AG04449 (cell line): ENCODE data around the gene AFMID.

Source experiments
- CTCF ChIA-PET: fragments of 350-600 bp; formaldehyde crosslinking; extraction: SDS; loops from one replicate; lab custom pipeline; 2021; ENCODE audit warnings: antibody characterized with exemption; lab: Yijun Ruan, JAX
- POLR2A ChIA-PET: fragments of 400-600, 350-600 bp; formaldehyde crosslinking; extraction: SDS; loops from one replicate; lab custom pipeline; 2020; ENCODE audit warnings: antibody characterized with exemption, inconsistent platforms; lab: Yijun Ruan, JAX
- DNase-seq: peaks from one replicate; pipeline ENCODE4 v3.0.0-alpha.2; 2010; ENCODE audit warnings: low read depth, low spot score
- H3K4me3 ChIP-seq: 2 replicates; pipeline ENCODE4 v1.5.1; 2011; ENCODE audit warnings: low read depth, mild to moderate bottlenecking, control low read depth, low read length
- TF ChIP-seq, protein P1 (sequence below): IDR thresholded peaks from one replicate; pipeline ENCODE4 v1.5.1; 2011; ENCODE audit warnings: mild to moderate bottlenecking, moderate library complexity, low read length, control low read depth, inconsistent platforms; ENCODE audit not compliant: insufficient read depth; ENCODE audit errors: missing control alignments

Gene AFMID

DNA sequence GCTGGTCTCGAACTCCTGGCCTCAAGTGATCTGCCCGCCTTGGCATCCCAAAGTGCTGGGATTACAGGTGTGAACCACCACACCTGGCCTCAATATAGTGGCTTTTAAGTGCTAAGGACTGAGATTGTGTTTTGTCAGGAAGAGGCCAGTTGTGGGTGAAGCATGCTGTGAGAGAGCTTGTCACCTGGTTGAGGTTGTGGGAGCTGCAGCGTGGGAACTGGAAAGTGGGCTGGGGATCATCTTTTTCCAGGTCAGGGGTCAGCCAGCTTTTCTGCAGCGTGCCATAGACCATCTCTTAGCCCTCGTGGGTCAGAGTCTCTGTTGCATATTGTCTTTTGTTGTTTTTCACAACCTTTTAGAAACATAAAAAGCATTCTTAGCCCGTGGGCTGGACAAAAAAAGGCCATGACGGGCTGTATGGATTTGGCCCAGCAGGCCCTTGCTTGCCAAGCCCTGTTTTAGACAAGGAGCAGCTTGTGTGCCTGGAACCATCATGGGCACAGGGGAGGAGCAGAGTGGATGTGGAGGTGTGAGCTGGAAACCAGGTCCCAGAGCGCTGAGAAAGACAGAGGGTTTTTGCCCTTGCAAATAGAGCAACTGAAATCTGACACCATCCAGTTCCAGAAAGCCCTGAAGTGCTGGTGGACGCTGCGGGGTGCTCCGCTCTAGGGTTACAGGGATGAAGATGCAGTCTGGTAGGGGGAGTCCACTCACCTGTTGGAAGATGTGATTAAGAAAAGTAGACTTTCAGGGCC lies 32.4 kb downstream of the AFMID start:
- POLR2A ChIA-PET: no interaction called here
- TF ChIP-seq, protein P1, sequence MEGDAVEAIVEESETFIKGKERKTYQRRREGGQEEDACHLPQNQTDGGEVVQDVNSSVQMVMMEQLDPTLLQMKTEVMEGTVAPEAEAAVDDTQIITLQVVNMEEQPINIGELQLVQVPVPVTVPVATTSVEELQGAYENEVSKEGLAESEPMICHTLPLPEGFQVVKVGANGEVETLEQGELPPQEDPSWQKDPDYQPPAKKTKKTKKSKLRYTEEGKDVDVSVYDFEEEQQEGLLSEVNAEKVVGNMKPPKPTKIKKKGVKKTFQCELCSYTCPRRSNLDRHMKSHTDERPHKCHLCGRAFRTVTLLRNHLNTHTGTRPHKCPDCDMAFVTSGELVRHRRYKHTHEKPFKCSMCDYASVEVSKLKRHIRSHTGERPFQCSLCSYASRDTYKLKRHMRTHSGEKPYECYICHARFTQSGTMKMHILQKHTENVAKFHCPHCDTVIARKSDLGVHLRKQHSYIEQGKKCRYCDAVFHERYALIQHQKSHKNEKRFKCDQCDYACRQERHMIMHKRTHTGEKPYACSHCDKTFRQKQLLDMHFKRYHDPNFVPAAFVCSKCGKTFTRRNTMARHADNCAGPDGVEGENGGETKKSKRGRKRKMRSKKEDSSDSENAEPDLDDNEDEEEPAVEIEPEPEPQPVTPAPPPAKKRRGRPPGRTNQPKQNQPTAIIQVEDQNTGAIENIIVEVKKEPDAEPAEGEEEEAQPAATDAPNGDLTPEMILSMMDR: no peak
- CTCF ChIA-PET: interaction anchor here (2.0 kb wide), 1 partner anchor 31 kb away, joined by 10 read pairs; no protein-coding TSS in a partner anchor
- no peak for DNase-seq
- no peak overlapping the region for H3K4me3 ChIP-seq

DNA sequence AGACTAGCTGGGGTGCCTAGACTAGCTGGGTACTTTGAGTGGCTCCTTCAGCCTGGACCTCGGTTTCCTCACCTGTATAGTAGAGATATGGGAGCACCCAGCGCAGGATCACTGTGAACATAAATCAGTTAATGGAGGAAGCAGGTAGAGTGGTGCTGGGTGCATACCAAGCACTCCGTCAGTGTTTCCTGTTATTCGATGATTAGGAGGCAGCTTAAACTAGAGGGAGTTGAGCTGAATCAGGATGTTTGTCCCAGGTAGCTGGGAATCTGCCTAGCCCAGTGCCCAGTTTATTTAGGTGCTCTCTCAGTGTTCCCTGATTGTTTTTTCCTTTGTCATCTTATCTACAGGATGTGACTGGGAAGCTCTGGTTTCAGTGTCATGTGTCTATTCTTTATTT lies 35.9 kb downstream of the AFMID start:
- POLR2A ChIA-PET: no interaction called here

DNA sequence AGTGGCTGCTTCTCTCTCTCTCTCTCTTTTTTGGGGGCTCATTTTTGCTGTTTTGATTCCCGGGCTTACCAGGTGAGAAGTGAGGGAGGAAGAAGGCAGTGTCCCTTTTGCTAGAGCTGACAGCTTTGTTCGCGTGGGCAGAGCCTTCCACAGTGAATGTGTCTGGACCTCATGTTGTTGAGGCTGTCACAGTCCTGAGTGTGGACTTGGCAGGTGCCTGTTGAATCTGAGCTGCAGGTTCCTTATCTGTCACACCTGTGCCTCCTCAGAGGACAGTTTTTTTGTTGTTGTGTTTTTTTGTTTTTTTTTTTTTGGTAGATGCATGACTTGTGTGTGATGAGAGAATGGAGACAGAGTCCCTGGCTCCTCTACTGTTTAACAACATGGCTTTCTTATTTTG lies 36.6 kb downstream of the AFMID start:
- TF ChIP-seq, protein P1: no peak
- ChIA-PET CTCF (interaction anchor here (8.2 kb wide), 1 partner anchor 27 kb away, joined by 55 read pairs; no protein-coding TSS in a partner anchor), POLR2A (no interaction called here)

More for the DNA sequence above, 35.9 kb downstream of the AFMID start:
- CTCF ChIA-PET: interaction anchor here (8.2 kb wide), 1 partner anchor 28 kb away, joined by 55 read pairs; no protein-coding TSS in a partner anchor
- no peak overlapping the region for H3K4me3 ChIP-seq
- no peak for DNase-seq
- TF ChIP-seq, protein P1: no peak

DNA sequence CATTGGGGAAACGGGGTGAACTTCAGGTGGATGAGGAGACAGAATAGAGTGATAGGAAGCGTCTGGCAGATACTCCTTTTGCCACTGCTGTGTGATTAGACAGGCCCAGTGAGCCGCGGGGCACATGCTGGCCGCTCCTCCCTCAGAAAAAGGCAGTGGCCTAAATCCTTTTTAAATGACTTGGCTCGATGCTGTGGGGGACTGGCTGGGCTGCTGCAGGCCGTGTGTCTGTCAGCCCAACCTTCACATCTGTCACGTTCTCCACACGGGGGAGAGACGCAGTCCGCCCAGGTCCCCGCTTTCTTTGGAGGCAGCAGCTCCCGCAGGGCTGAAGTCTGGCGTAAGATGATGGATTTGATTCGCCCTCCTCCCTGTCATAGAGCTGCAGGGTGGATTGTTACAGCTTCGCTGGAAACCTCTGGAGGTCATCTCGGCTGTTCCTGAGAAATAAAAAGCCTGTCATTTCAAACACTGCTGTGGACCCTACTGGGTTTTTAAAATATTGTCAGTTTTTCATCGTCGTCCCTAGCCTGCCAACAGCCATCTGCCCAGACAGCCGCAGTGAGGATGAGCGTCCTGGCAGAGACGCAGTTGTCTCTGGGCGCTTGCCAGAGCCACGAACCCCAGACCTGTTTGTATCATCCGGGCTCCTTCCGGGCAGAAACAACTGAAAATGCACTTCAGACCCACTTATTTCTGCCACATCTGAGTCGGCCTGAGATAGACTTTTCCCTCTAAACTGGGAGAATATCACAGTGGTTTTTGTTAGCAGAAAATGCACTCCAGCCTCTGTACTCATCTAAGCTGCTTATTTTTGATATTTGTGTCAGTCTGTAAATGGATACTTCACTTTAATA lies 37.3 kb downstream of the AFMID start:
- no peak overlapping the region for H3K4me3 ChIP-seq
- CTCF ChIA-PET: interaction anchor here (8.2 kb wide), 1 partner anchor 27 kb away, joined by 55 read pairs; no protein-coding TSS in a partner anchor
- no peak for DNase-seq
- POLR2A ChIA-PET: no interaction called here
- TF ChIP-seq, protein P1: no peak

More for the DNA sequence above, 36.6 kb downstream of the AFMID start:
- no peak for DNase-seq
- no peak overlapping the region for H3K4me3 ChIP-seq

DNA sequence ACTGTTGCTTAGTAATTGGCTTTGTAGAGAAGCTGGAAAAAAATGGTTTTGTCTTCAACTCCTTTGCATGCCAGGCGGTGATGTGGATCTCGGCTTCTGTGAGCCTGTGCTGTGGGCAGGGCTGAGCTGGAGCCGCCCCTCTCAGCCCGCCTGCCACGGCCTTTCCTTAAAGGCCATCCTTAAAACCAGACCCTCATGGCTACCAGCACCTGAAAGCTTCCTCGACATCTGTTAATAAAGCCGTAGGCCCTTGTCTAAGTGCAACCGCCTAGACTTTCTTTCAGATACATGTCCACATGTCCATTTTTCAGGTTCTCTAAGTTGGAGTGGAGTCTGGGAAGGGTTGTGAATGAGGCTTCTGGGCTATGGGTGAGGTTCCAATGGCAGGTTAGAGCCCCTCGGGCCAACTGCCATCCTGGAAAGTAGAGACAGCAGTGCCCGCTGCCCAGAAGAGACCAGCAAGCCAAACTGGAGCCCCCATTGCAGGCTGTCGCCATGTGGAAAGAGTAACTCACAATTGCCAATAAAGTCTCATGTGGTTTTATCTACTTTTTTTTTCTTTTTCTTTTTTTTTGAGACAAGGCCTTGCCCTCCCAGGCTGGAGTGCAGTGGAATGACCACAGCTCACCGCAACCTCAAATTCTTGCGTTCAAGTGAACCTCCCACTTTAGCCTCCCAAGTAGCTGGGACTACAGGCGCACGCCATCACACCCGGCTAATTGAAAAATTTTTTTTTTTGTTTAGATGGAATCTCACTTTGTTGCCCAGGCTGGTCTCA lies 38.1 kb downstream of the AFMID start:
- POLR2A ChIA-PET: no interaction called here

More for the DNA sequence above, 38.1 kb downstream of the AFMID start:
- H3K4me3 ChIP-seq: no peak overlapping the region
- TF ChIP-seq, protein P1: no peak
- CTCF ChIA-PET: interaction anchor here (1.0 to 8.2 kb wide), 2 partner anchors 26 to 206 kb away, joined by 3 to 55 read pairs; no protein-coding TSS in a partner anchor
- no peak for DNase-seq
